DND-41 (cell line): Measurements from ENCODE around the gene ADGRG6.

Source experiments
- ATAC-seq: fragments of 200-7000 bp; cut with Tn5 transposase; 3 replicates; pipeline ENCODE4 v1.9.1; 2021; ENCODE audit warnings: low read depth; ENCODE audit not compliant: insufficient read depth
- DNase-seq: peaks from one replicate; pipeline ENCODE4 v3.0.0-alpha.2; 2020
- H2AFZ ChIP-seq: 2 replicates; pipeline ENCODE4 v1.6.0; 2012; ENCODE audit warnings: low read depth, low read length
- H3K27ac ChIP-seq: 2 replicates; pipeline ENCODE4 v1.5.1; 2012; ENCODE audit warnings: low read length, inconsistent platforms
- H3K27me3 ChIP-seq: fragments of 200-600 bp; sonication (generic); 2 replicates; pipeline ENCODE4 v1.6.0; 2012; ENCODE audit warnings: low read length, mild to moderate bottlenecking, inconsistent platforms; ENCODE audit not compliant: insufficient read depth, poor library complexity
- H3K36me3 ChIP-seq: 2 replicates; pipeline ENCODE4 v1.5.1; 2012; ENCODE audit warnings: low read length, inconsistent platforms; ENCODE audit not compliant: insufficient read depth
- H3K4me1 ChIP-seq: 2 replicates; pipeline ENCODE4 v1.5.1; 2012; ENCODE audit warnings: mild to moderate bottlenecking, low read length; ENCODE audit not compliant: insufficient read depth
- H3K4me2 ChIP-seq: 2 replicates; pipeline ENCODE4 v1.6.0; 2012; ENCODE audit warnings: mild to moderate bottlenecking, moderate library complexity, low read length, inconsistent platforms; ENCODE audit not compliant: insufficient read depth
- H3K4me3 ChIP-seq, 2 experiments: fragments of 200-600 bp in 1 of 2; shearing (Covaris generic) in 1 of 2; 2 replicates each; pipeline ENCODE4 v1.5.1; 2012 to 2016; ENCODE audit warnings: inconsistent platforms in 2 of 2, low read length in 2 of 2, mild to moderate bottlenecking in 2 of 2, low read depth in 1 of 2, moderate library complexity in 1 of 2
- H3K79me2 ChIP-seq: 2 replicates; pipeline ENCODE4 v1.6.0; 2012; ENCODE audit warnings: low read length, inconsistent platforms; ENCODE audit not compliant: insufficient read depth
- H3K9ac ChIP-seq: 2 replicates; pipeline ENCODE4 v1.6.0; 2012; ENCODE audit warnings: low read depth, mild to moderate bottlenecking, inconsistent platforms, low read length, moderate library complexity
- H3K9me3 ChIP-seq: 2 replicates; pipeline ENCODE4 v1.5.1; 2012; ENCODE audit warnings: low read length, moderate library complexity, mild to moderate bottlenecking, inconsistent platforms; ENCODE audit not compliant: insufficient read depth, severe bottlenecking
- H4K20me1 ChIP-seq: 2 replicates; pipeline ENCODE4 v1.6.0; 2012; ENCODE audit warnings: low read length; ENCODE audit not compliant: insufficient read depth
- EZH2 ChIP-seq: IDR thresholded peaks from 3 replicates; pipeline ENCODE4 v1.6.1; 2012; ENCODE audit warnings: borderline replicate concordance, low read depth, mild to moderate bottlenecking, moderate library complexity, low read length, inconsistent platforms; ENCODE audit not compliant: severe bottlenecking
- TF ChIP-seq, protein P1 (sequence below): IDR thresholded peaks from 2 replicates; pipeline ENCODE4 v1.5.1; 2012; ENCODE audit warnings: borderline replicate concordance, low read length, moderate library complexity, mild to moderate bottlenecking; ENCODE audit not compliant: poor library complexity, severe bottlenecking; ENCODE audit errors: extremely low read depth

The ADGRG6 gene

DNA sequence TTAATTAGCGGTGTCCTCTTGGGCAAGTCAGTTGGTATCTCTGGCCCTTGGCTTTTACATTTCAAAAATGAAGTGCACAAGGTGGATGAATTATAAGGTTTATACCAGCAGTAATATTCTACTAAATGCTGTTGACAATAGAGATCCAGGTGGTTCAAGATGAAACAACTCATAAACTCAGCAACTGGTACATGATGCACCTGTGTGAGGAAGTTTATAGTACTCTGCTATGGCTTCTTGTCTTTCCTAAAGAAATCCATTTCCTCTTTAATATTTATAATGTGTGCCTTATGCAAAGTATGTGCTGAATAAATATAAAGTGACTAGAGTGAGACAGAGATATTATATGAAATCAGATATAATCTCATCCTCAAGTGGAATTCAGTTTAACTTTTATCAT lies 48.5 kb downstream of the ADGRG6 start:
- Histone ChIP-seq H3K27me3 (peaks cover 5% of the 10 kb centered on the region), H3K9me3 (no peaks in the 10 kb centered on the region), H3K9ac (no peak overlapping the region), H2AFZ (no peak overlapping the region), H3K4me1 (peaks cover under 1% of the 10 kb centered on the region), H4K20me1 (no peaks in the 10 kb centered on the region), H3K4me2 (no peak overlapping the region), H3K27ac (no peak overlapping the region), H3K36me3 (no peaks in the 10 kb centered on the region), H3K79me2 (no peaks in the 10 kb centered on the region), H3K4me3 (no peak overlapping the region)
- DNase-seq = no peak
- TF ChIP-seq, protein P1, sequence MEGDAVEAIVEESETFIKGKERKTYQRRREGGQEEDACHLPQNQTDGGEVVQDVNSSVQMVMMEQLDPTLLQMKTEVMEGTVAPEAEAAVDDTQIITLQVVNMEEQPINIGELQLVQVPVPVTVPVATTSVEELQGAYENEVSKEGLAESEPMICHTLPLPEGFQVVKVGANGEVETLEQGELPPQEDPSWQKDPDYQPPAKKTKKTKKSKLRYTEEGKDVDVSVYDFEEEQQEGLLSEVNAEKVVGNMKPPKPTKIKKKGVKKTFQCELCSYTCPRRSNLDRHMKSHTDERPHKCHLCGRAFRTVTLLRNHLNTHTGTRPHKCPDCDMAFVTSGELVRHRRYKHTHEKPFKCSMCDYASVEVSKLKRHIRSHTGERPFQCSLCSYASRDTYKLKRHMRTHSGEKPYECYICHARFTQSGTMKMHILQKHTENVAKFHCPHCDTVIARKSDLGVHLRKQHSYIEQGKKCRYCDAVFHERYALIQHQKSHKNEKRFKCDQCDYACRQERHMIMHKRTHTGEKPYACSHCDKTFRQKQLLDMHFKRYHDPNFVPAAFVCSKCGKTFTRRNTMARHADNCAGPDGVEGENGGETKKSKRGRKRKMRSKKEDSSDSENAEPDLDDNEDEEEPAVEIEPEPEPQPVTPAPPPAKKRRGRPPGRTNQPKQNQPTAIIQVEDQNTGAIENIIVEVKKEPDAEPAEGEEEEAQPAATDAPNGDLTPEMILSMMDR = no peak
- no peak for TF ChIP-seq EZH2
- ATAC-seq = no peak

DNA sequence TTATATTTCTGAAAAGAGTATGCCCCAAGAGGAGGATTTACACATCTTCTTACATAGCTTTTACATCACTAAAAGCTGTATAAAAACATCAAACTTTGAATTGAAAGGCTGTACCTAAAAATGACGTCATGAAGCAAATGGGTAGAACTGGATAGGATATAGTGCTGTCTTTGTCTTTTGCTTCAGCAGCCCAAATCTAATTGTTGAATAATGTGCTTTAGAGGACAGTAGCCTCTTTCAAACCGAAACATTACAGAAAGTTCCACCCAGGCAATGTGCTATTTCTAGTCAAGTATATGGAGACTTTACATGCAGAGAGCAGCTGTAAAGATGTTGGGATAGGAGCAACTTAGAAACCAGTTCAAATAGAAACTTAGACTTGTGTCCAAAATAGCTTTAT lies 51.9 kb downstream of the ADGRG6 start:
- Histone ChIP-seq H3K4me3 (no peak overlapping the region), H3K79me2 (no peaks in the 10 kb centered on the region), H3K27me3 (peaks cover 11% of the 10 kb centered on the region), H4K20me1 (no peaks in the 10 kb centered on the region), H3K4me2 (no peak overlapping the region), H3K9ac (no peak overlapping the region), H3K27ac (no peak overlapping the region), H3K36me3 (no peaks in the 10 kb centered on the region), H2AFZ (no peak overlapping the region), H3K4me1 (peaks cover 15% of the 10 kb centered on the region), H3K9me3 (no peaks in the 10 kb centered on the region)
- DNase-seq = no peak
- TF ChIP-seq EZH2 = no peak
- TF ChIP-seq, protein P1 = no peak
- no peak for ATAC-seq

DNA sequence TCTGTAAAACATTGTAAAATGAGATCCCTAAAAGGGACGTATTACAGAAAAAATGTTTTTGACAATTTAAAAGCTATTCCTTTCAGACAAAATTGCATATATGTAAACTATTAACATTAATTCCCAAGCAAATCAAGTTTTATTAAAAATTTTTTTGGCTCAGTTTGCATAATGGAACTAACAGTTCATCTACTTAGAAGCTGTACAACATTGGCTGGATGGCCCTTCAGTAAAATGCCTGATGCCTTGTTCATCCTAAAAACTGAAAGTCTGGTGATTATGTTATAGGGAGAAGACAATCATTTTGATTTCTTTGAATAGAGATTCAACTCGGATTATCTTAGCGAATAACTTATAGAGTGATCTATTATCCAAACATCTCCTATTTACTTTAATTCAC lies 52.8 kb downstream of the ADGRG6 start:
- H3K9me3 ChIP-seq = no peaks in the 10 kb centered on the region
- TF ChIP-seq, protein P1 = no peak
- TF ChIP-seq EZH2 = no peak
- H3K4me3 ChIP-seq = no peak overlapping the region
- no peak overlapping the region for H3K9ac ChIP-seq
- H3K36me3 ChIP-seq = no peaks in the 10 kb centered on the region
- H4K20me1 ChIP-seq = no peaks in the 10 kb centered on the region
- peaks cover 15% of the 10 kb centered on the region for H3K4me1 ChIP-seq
- H3K4me2 ChIP-seq = no peak overlapping the region
- no peak overlapping the region for H3K27ac ChIP-seq
- no peak for ATAC-seq
- H2AFZ ChIP-seq = no peak overlapping the region
- peaks cover 6% of the 10 kb centered on the region for H3K27me3 ChIP-seq
- H3K79me2 ChIP-seq = no peaks in the 10 kb centered on the region
- DNase-seq = no peak
